DMS 273 (cell line): ENCODE measurements around the gene SYK.
"Not testable (repeated sequence)": the region's sequence is repeated elsewhere in the genome, so short reads cannot be mapped to it uniquely, and the experiment has no call there.

ENCODE experiments used
- DNase-seq: peaks from one replicate; lab custom pipeline; 2025; ENCODE audit not compliant: unreplicated experiment; lab: John Stamatoyannopoulos, UW

SYK gene

DNA sequence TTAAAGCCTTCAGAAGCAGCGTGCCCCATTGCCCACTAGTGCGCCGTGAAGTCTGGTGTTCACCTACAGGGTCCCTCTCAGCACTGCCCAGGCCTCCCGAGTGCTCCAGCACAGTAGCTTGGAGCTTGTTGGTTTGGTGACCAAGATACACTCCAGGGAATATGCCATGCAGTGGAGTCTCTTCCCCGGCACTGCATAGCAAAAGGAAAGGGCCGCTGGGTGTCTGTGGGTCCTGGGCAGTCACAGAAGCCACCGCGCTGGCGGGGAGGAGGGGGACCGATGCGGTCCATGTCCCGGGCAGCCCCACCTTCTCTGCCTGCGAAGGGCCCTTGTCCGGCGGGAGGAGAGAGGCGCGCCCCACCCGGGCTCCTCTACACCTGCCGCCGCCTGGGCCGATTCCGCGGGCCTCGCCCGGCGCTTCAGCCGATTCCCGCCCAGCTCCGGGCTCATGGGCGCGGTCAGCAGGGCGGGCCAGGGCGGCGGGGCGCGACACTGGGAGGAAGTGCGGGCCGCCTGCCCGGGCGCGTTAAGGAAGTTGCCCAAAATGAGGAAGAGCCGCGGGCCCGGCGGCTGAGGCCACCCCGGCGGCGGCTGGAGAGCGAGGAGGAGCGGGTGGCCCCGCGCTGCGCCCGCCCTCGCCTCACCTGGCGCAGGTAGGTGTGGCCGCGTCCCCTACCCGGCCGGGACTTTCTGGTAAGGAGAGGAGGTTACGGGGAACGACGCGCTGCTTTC, at the start of gene SYK:
SYK (plus strand) TSS at position 579 of the 732 bp plus-strand sequence. CDS start 42,080 bp downstream, outside the sequence.
- DNase-seq = peak; percentile 75

DNA sequence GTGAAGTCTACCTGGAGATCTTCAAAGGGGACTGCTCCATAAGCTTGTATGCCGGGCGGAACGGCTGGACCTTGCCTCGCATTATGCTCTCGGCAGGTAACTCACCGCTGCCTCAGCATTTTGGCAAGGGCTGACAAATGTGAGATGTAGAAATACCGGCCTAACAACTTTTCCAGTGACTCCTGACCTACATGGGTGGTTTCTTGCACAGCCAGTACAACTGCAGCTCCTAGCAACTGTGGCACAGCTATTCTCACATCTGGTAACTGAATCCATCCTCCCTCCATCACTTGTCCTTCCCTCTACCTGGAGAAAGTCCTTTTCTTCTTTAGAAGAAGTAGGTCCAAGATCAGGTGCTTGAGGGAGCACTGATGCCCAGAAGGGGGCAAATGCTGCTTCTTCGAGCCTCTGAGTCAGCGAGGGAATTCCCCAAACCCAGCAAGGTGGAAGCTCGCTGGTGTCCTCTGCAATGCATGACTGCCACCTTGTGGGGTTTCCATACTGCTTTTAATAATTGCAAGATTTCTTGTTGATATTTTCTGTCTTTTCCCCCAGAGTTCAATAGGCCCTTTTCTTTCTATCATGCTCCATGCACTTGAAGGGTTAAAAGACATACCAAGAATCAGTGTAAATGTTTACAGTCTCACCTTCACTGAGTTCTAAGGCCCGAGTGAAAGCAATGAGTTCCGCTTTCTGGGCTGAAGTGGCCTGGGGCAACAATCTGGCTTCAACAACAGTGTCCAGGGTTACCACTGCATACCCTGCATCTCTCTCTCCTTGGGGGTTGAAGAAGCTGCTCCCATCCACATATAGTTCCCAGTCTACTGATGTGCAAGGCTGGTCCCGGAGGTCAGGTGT, 45.9 kb upstream of the SYK start:
- peak; percentile 60 for DNase-seq

DNA sequence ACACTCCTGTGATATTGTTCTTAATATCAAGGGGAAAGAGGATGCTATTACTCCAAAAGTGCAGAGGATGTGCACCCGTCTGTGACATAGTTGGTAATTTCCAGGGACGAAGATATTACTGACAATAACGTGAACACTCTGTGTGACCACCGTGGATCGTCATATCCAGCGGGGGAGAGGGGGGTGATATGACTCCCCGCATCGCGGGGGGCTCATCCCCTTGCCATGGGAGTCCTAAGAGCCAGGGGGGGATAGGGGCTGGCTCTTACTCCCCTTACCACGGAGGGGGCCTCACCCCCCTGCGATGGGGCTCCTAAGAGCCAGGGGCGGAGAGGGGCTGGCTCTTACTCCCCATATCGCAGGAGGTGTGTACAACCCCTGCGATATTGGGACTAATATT, 41.0 kb upstream of the SYK start:
- not testable (repeated sequence) for DNase-seq

DNA sequence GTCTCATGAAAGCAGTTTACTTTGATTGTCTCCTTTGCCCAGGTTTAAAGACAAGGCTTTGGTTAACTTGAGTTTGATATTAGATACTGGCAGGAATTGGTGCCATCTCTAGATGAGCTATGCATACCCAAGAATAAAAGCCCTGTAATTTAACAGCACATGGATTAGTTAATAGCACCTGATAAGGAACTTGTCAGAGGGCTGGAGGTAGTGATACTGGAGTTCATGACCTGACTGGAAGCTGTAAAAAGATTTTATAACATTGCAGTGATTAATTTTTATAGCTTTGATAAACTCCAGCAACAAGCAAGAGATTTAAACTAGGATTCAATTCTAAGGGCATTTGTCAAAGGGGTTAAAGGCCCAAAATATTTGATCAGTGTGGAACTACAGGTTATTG, 34.9 kb upstream of the SYK start:
- no peak for DNase-seq

DNA sequence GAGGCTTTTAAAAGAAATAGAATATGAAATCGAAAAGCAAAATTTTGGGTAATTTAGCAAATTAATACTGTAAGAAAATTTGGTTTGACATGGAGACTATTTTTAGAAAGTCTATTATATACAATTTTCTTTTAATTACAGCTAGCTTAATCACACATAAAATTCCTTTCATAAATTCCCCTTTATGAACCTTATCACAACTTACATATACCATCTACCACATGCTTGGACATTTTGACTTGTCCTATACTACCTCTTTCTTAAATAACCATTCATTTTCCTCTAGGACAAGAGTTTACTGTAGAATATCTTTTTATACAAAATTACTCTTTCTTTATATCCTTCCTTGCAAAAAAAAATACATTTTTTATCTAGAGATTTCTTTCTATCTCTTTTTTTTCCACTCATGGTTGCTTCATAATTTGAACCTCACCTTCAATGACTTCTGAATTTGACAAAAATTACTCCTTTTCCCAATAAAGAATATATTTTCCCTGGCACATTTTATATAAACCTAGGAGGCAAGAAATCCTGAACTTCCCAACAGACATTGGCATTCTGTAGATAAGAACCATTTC, 34.0 kb upstream of the SYK start:
- peak; percentile 34 for DNase-seq

DNA sequence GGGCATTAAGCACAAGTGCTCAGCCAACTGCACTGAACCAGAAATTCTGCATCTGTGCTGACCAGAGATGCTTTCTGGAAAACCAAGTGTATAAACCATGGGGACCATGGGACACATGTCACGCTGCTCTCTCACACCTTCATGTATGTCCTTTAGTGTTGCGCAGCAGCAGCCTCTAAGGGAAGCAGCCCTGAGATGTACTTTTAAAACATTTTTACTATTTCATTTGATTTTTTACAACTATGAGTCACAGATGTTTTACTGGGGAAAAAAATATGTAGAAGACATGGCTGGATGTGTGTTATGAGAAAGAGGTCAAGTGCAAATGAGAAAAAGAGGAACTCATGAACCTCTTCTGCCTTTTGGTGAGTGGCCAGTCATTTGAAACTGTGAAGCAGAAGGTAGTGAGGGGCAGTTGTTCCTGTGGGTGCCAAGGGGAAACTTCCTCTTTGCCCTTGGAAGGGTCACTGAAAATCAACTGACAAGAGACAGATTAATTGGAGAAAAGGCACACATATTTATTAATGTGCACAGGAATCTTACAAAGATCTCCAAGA, 31.4 kb upstream of the SYK start:
- DNase-seq = no peak

DNA sequence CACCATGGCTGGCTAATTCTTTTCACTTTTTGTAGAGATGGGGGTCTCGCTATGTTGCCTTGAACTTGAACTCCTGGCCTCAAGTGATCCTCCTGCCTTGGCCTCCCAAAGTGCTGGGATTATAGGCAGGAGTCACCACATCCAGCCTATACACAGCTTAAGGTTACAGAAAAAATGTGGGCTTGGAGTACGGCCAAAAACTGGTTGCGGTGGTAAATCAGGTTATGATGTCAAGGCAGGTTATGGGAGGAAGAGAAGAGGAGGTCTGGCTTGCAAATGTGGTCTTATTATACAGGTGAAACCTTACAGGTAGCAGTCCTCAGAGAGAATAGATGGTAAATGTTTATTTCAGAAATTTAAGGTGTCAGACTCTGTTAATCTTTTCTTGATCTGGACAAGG, 30.7 kb upstream of the SYK start:
- no peak for DNase-seq

DNA sequence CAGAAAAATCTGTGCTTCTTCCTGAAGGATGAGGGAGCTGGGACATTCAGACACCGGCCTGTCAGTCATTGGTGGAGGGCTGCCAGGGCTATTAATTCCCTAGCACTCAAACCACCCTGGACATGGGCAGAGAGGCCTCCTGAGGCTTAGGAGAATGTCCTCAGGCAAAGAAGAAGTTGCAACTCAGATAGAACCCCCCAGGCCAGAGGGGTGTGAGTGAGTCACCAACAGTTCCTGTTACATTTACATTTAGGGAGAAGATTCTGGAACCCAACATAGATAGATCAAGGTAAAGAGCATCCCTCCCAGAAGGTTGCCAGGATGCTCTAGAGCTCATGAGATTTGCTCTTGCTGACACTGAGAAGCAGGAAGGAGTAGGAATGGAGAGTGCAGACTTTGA, 29.2 kb upstream of the SYK start:
- DNase-seq = no peak

DNA sequence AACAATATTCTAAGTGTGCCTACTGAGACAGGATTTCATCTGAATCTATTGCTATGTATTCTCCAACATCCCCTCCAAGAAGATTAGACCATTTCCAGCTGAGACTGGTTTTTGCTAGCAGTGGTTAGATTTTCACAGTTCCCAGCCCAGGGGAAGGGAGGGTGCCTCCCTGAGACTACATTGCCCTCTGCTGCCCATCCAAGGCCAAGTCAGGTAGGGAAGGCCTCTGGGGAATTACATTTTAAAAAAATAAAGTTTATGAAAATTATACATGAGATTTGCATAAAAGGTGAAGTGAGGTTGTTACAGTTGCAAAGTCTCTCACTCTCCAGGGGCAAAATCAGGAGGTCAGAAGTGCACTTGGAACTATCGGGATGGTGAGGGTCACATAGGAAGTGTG, 28.0 kb upstream of the SYK start:
- DNase-seq = peak; percentile 37

DNA sequence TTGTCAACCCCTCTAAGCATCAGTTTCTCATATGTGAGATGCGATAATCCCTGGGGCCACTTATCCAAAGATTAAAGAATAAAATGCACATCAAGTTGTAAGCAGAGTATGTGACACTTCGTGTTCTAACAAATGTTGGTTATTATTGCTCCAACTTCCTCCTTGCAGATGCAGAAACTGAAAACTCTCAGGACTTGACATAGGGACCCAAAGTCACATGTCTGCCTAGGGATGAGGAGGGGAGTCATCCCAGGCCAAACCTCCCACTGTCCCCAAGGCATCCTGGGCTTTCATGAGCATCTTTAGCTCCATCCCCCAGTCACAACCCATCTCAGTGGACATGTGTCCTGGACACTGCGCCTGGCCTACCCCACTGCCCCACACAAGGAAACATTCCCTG, 27.5 kb upstream of the SYK start:
- no peak for DNase-seq

DNA sequence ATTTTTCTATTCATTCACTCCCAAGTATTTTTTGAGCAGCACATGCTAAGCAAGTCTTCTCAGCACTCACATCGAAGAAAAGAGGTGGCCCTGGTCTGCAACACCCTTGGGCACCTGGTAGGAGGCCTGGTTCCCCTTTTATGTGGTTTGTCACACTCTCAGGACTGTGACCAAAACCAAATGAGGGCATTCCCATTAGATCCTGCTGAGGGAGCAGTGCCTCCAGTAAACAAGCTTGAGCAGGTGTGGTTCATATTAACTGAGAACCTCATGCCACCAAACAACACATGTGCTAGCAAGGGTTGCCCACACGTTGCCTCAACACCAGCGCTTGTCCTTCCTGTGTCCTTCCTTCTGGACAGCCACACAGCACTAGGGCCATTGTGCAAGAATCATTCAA, 26.9 kb upstream of the SYK start:
- peak; percentile 23 for DNase-seq

DNA sequence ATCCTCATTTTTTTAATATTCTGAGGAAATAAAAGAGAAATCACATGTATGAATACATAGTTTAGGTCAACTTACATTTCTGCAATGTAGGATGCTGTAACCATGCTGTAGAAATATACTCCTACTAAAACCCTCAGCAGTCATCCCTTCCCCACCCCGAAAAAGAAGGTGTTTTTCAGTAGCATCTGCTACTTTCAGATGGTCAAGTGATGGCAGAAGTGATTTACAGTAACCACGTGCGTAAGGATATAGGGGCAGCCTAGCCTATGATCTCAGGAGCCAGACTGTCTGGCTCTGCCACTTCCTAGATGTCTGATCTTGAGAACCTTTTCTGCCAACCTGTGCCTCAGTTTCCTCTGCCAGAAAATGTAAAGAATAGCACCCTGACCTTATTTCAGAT, 26.0 kb upstream of the SYK start:
- DNase-seq = peak; percentile 4

DNA sequence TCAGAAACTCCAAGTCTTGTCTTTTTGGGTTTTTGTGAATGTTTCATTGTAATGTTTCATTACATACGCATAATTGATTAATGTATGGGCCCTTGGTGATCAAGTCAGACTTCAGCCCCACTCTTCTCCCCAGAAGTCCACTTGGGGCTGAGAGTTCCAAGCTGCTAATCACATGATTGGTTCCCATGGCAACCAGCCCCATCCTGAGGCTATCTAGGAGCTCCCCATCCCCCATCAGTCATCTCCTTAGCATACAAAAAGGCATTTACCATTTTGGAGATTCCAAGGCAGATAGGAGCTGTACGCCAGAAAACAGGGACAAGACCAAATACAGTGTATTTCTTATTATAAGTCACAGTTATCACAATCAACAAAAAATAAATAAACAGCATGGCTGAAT, 22.9 kb upstream of the SYK start:
- peak; percentile 31 for DNase-seq

DNA sequence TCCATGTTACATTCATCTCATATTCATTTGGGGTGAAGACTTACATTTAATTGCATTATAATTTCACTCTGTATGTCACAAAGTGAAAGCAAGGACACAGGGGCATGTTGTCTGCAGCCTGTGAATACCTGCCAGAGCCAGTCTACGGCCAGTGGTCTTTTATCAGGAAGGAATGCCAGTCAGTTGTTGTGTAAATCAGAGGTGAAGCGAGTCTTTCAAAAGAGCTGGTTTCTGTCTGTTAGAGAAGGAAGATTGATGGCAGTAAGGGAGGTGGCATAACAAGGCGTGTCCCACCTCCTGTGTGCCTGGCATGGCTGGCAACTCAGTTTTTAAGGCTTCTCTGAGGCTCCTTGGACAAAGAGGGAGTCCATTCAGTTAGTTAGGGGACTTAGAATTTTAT, 18.1 kb upstream of the SYK start:
- no peak for DNase-seq

DNA sequence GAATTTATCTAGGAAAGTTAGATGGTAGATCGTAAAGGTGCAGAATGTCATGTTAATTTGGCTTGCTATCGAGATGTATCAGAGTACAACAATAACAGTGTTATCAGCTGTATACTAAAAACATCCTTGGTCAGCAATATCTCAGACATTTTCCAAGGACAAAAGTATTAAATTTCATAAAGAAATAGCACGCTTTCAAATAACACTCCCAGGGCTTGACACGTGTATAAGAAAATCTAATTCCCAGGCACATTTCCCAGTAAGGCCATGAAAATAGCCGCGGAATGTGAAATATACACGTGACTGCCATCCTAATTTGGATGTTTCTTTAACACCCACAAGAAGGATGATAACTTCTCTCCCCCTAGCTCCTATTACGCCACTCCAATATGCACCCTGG, 17.7 kb upstream of the SYK start:
- DNase-seq = no peak

DNA sequence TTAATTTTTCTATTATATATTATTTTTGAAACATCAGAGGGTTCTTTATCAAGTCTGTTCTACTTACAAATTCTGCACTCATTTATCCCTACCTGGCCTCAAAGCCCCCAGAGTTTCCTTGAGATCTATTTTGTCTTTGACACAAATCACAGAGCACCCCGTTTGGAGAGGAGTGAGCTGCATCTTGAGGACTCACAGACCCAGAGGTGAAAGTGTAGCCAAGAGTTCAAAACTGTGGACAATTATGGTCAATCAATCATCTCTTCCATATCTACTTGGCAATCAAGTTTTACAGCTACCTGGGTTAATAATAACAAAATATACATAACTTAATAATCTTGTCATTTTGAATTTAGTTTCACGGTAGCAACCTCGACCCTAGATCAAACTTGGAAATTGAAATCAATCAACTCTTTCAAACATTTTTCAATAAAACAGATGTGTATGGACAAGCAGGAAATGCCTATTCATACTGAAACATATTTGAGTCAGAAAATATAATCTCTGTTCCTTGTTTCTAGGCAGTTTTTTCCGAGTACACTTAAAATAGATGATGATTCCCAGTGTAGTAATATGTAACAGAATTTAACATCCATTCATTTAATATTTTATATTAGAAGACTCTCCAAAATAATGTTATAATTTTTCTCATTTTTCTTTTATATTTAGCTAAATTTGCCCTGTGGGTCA, 13.7 kb upstream of the SYK start:
- DNase-seq = no peak

DNA sequence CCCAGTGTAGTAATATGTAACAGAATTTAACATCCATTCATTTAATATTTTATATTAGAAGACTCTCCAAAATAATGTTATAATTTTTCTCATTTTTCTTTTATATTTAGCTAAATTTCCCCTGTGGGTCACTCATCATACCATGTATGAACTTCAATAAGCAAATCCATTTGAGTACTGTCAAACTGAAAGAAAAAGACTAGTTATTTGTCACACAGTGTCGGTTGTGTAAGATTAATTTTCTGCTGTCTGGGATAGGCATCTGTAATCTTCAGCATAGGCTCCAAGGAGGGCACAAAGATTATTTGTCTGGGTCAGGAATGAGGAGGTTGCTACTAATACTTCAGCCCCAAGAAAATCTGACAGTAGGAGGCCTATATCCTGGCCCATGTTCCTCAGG, 13.1 kb upstream of the SYK start:
- not testable (repeated sequence) for DNase-seq

DNA sequence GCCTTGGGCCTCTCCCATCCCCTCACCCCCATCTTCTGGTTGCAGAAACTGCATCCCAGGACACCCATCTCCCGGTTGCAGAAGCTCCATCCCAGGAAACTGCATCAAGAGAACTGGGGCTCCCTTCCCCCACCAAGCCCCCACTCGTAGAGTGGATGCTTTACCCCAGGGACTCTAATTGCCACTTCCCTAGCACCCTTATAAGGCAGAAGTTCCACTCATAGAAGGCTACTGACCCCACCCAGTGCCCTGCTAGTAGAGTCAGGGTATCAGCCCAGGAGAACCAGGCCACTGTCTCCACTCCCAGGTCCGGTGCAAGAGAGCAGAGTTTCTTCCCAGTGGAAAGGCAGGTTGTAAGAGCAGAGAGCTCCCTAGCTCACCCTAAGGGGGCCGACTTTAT, 12.2 kb upstream of the SYK start:
- no peak for DNase-seq

DNA sequence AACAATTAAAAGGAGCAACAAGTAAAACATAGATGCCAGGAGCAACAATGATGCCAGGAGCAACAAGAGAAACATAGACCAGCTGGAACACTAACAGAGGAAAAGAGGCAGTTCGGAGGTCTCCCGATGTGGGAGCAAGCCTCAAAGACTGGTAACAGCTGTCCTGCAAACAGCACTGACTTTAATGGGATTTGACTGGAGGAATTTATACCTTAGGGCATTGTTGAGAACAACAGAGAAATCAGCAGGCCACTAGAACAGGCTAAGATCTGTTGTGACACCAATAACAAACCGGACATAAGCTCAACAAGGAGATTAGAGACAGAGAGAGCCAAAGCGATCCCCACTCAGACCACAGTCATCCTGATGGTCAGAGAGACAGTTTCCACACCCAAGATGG, 11.8 kb upstream of the SYK start:
- DNase-seq = no peak

DNA sequence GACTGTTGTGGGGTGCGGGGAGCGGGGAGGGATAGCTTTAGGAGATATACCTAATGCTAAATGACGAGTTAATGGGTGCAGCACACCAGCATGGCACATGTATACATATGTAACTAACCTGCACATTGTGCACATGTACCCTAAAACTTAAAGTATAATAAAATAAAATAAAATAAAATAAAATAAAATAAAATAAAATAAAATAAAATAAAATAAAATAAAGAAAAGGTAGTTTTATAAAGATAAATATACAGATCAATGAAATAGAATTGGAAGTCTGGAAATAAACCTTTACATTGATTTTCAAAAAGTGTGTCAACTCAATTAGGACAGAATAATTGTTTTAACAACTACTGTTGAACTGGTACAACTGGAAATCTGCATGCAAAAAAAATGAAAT, 8.6 kb upstream of the SYK start:
- DNase-seq = not testable (repeated sequence)

DNA sequence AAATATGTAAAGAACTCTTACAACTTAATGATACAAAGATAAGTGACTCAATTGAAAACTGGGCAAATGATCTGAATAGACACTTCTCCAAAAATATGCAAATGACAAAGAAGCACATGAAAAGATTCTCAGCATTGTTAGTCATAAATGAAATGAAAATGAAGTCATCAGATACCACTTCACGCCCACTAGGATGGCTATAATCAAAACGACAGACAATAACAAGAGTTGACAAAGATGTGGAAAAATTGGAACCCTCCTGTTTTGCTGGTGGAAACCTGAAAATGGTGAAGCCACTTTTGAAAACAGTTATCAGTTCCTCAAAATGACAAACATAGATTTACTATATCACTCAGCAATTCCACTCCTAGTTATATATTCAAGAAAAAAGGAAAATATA, 7.9 kb upstream of the SYK start:
- DNase-seq = no peak
